GM12878 (cell line): ENCODE data around the gene SQSTM1. TPM values are rescaled to one million over a fixed set of nuclear protein-coding genes. Genes with fewer than 3 reads are reported as not detected.
A peak's percentile ranks its signal among the peaks of the same experiment; 100 is the strongest.

Source experiments
- ATAC-seq: fragments of 200-7000 bp; cut with Tn5 transposase; 3 replicates; pipeline ENCODE4 v1.9.1; 2020; ENCODE audit warnings: mild to moderate bottlenecking, moderate library complexity
- BruUV-seq: library from RNA; stranded (reverse); fragments of 400-500 nt; replicated peaks from 2 replicates; lab custom pipeline; 2021; lab: Mats Ljungman, UMichigan
- CTCF ChIA-PET: fragments of 300-600 bp; sonication (Branson Sonifier 250); formaldehyde crosslinking; extraction: SDS; loops from one replicate; lab custom pipeline; 2021; ENCODE audit warnings: inconsistent platforms; lab: Yijun Ruan, JAX
- POLR2A ChIA-PET: fragments of 350-600 bp; formaldehyde crosslinking; extraction: SDS; loops from one replicate; lab custom pipeline; 2021; ENCODE audit warnings: inconsistent platforms; lab: Charles Lee
- RAD21 ChIA-PET: fragments of 300-600 bp; sonication (Branson Sonifier 250); formaldehyde crosslinking; loops from one replicate; lab custom pipeline; 2023; ENCODE audit warnings: antibody characterized with exemption; ENCODE audit not compliant: unreplicated experiment; lab: Charles Lee
- SMC1A ChIA-PET: fragments of 300-600 bp; sonication (Branson Sonifier 250); formaldehyde crosslinking; loops from one replicate; lab custom pipeline; 2023; ENCODE audit not compliant: unreplicated experiment, uncharacterized antibody; lab: Charles Lee
- DNase-seq: peaks from one replicate; pipeline ENCODE4 v3.0.0-alpha.2; 2011; ENCODE audit warnings: low read depth, low spot score
- FAIRE-seq: peaks from 3 replicates; lab custom pipeline; 2011; peaks lifted over from hg19 to GRCh38; lab: Jason Lieb, UNC
- H2AFZ ChIP-seq: 2 replicates; pipeline ENCODE4 v1.6.0; 2011; ENCODE audit warnings: low read depth, low read length, control low read depth; ENCODE audit not compliant: control insufficient read depth
- H3K27ac ChIP-seq: 2 replicates; pipeline ENCODE4 v1.5.1; 2011; ENCODE audit warnings: control low read depth; ENCODE audit not compliant: control insufficient read depth, insufficient read depth
- H3K27me3 ChIP-seq, 2 experiments: replicated peaks in 1 of 2; 2 replicates each; pipeline versions ENCODE4 v1.6.0 to v1.6.1; 2011; ENCODE audit warnings: low read length in 1 of 2; ENCODE audit not compliant: control insufficient read depth in 2 of 2, insufficient read depth in 2 of 2
- H3K36me3 ChIP-seq, 2 experiments: 2 replicates each; pipeline ENCODE4 v1.5.1; 2011; ENCODE audit warnings: low read length in 1 of 2; ENCODE audit not compliant: control insufficient read depth in 2 of 2, insufficient read depth in 2 of 2
- H3K4me1 ChIP-seq: 2 replicates; pipeline ENCODE4 v1.6.1; 2011; ENCODE audit warnings: mild to moderate bottlenecking, low read length, moderate library complexity, mixed read lengths; ENCODE audit not compliant: control insufficient read depth, insufficient read depth
- H3K4me2 ChIP-seq: 2 replicates; pipeline ENCODE4 v1.6.0; 2011; ENCODE audit warnings: control low read depth; ENCODE audit not compliant: control insufficient read depth, insufficient read depth
- H3K4me3 ChIP-seq: fragments of 200-600 bp; sonication (generic); 2 replicates; pipeline ENCODE4 v1.5.1; 2016
- H3K79me2 ChIP-seq: 2 replicates; pipeline ENCODE4 v1.6.0; 2011; ENCODE audit warnings: low read length; ENCODE audit not compliant: control insufficient read depth, insufficient read depth
- H3K9ac ChIP-seq: 2 replicates; pipeline ENCODE4 v1.8.0; 2011; ENCODE audit warnings: low read length, control low read depth, mixed read lengths; ENCODE audit not compliant: control insufficient read depth, insufficient read depth
- H3K9me3 ChIP-seq: replicated peaks from 3 replicates; pipeline ENCODE4 v1.5.1; 2011; ENCODE audit warnings: mild to moderate bottlenecking, low read length; ENCODE audit not compliant: control insufficient read depth, insufficient read depth
- H4K20me1 ChIP-seq: 2 replicates; pipeline ENCODE4 v1.6.0; 2011; ENCODE audit not compliant: control insufficient read depth, insufficient read depth
- CBX5 ChIP-seq: sonication (generic); IDR thresholded peaks from 2 replicates; pipeline ENCODE4 v1.6.1; 2016; ENCODE audit warnings: low read depth, moderate library complexity, mild to moderate bottlenecking, inconsistent platforms
- HCFC1 ChIP-seq: fragments of 150-350 bp; IDR thresholded peaks from 2 replicates; pipeline ENCODE4 v1.6.1; 2014; ENCODE audit warnings: low read length
- NR2C1 ChIP-seq: fragments of 450-650 bp; IDR thresholded peaks from 2 replicates; pipeline ENCODE4 v1.6.1; 2017; ENCODE audit warnings: antibody characterized with exemption, mild to moderate bottlenecking, moderate library complexity
- POLR2AphosphoS2 ChIP-seq: IDR thresholded peaks from 2 replicates; pipeline ENCODE4 v1.6.1; 2011; ENCODE audit warnings: low read depth, mild to moderate bottlenecking, low read length, improper control_type of control experiment, moderate library complexity
- TCF3 ChIP-seq: IDR thresholded peaks from 2 replicates; pipeline ENCODE4 v1.6.1; 2012; ENCODE audit warnings: low read depth, mild to moderate bottlenecking, low read length, borderline replicate concordance; ENCODE audit not compliant: insufficient read depth
- WGBS: methylation state at CpG from one replicate; pipeline ENCODE4 v1.1.6; 2016; ENCODE audit warnings: low lambda C conversion rate; ENCODE audit not compliant: insufficient replicate concordance, insufficient coverage; ENCODE audit errors: missing lambda C conversion rate; 5-methylcytosine and 5-hydroxymethylcytosine counted together
- in situ Hi-C: fragments of 300-500 bp; cut with MboI; formaldehyde crosslinking; loops from 9 replicates; pipeline ENCODE4 v1.14.3; 2018; ENCODE audit warnings: mixed read lengths
- intact Hi-C: fragments of 100-400 bp; cut with micrococcal nuclease; formaldehyde crosslinking; loops from one replicate; pipeline ENCODE4 v1.14.2; 2022; ENCODE audit not compliant: unreplicated experiment
- polyA plus RNA-seq, 11 experiments: library from polyadenylated mRNA; depleted of rRNA in 4 of 11; unstranded in 6 of 11; stranded (reverse) in 5 of 11; fragments of >200 nt; fragmentation: Nextera tagmentation in 4 of 11; fragmentation: Illumina TruSeq in 1 of 11; extraction: Ambion mirVana in 4 of 11; extraction: Trizol in 1 of 11; gene quantifications; 1 replicate in 1 of 11; 2 replicates in 10 of 11; pipeline versions ENCODE4 v1.2.1 to v1.2.3, GENCODE V29; 2011 to 2016; ENCODE audit warnings: inconsistent platforms in 2 of 11, missing spikeins in 2 of 11, low read depth in 1 of 11
- total RNA-seq, 4 experiments: library from RNA; depleted of rRNA in 3 of 4; stranded (reverse); fragments of >200 nt in 3 of 4; fragmentation: Illumina TruSeq in 1 of 4; extraction: Trizol in 1 of 4; gene quantifications; 2 replicates each; pipeline versions ENCODE4 v1.2.1 to v1.2.3, GENCODE V29; 2013 to 2021
- TF ChIP-seq, protein P1 (sequence below): fragments of 450-650 bp; IDR thresholded peaks from 2 replicates; pipeline ENCODE4 v1.6.1; 2016; ENCODE audit warnings: mild to moderate bottlenecking, moderate library complexity, borderline replicate concordance

SQSTM1 gene
- total and polyA plus RNA-seq, 10 of the 15 experiments (the other 5 are each of a cell fraction or from before 2014, with no cell fraction given): 6.3 to 138 (median 62.1) TPM

DNA sequence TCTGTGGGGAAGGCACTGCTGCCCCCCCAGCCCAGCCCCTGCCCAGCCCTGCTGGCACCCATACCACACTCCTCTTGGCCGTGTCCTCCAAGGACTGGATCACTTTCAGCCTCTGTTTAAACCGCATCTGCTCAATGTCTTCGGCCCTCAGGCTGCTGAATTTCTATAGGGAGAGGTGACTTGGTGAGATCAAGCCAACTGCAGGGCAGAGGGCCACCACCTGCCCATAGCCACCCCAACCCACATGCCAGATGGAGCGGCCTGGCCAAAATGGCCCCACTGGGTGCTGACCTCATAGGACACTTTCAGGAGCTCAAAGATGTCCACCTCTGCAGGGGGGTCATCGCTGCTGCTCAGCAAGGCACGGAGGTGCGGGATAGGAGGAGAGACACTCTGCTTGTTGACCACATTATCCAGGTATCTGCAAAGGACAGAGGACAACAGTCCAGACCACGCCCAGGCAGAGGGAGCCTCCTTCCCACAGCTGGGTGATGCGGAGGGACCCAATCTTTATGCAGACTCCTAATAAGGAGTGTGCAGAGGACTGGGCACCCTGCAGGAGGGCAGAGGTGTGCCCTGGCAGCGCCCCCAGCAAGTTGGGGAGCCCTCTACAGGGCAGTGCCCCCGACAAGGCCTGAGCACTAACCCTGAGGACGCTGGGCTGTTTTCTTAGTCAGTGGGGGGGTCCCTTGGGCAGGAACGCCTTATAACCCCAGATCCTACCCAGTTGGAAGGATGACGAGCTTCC, 52.3 kb downstream of the SQSTM1 start:
- no peak overlapping the region for H3K9ac ChIP-seq
- intact Hi-C loops: no loop called here
- BruUV-seq: no TSS peak
- ChIA-PET SMC1A (no interaction called here), POLR2A (no interaction called here), RAD21 (no interaction called here), CTCF (no interaction called here)
- no peaks in the 10 kb centered on the region for H3K9me3 ChIP-seq
- 94% methylated on average over 11 of the region's 14 CpGs for WGBS
- H3K36me3 ChIP-seq: peaks cover 17 to 21% of the 10 kb centered on the region in 2 experiments
- H4K20me1 ChIP-seq: no peaks in the 10 kb centered on the region
- no peaks in the 10 kb centered on the region for H3K27me3 ChIP-seq
- H3K79me2 ChIP-seq: no peaks in the 10 kb centered on the region
- DNase-seq: no peak
- no peak overlapping the region for H3K4me3 ChIP-seq
- no peak overlapping the region for H3K4me2 ChIP-seq
- no peak overlapping the region for H3K27ac ChIP-seq
- FAIRE-seq: no peak
- TF ChIP-seq POLR2AphosphoS2: 0 out of 2 replicates have a peak, but pooled peaks have one; percentile 10
- TF ChIP-seq, protein P1, sequence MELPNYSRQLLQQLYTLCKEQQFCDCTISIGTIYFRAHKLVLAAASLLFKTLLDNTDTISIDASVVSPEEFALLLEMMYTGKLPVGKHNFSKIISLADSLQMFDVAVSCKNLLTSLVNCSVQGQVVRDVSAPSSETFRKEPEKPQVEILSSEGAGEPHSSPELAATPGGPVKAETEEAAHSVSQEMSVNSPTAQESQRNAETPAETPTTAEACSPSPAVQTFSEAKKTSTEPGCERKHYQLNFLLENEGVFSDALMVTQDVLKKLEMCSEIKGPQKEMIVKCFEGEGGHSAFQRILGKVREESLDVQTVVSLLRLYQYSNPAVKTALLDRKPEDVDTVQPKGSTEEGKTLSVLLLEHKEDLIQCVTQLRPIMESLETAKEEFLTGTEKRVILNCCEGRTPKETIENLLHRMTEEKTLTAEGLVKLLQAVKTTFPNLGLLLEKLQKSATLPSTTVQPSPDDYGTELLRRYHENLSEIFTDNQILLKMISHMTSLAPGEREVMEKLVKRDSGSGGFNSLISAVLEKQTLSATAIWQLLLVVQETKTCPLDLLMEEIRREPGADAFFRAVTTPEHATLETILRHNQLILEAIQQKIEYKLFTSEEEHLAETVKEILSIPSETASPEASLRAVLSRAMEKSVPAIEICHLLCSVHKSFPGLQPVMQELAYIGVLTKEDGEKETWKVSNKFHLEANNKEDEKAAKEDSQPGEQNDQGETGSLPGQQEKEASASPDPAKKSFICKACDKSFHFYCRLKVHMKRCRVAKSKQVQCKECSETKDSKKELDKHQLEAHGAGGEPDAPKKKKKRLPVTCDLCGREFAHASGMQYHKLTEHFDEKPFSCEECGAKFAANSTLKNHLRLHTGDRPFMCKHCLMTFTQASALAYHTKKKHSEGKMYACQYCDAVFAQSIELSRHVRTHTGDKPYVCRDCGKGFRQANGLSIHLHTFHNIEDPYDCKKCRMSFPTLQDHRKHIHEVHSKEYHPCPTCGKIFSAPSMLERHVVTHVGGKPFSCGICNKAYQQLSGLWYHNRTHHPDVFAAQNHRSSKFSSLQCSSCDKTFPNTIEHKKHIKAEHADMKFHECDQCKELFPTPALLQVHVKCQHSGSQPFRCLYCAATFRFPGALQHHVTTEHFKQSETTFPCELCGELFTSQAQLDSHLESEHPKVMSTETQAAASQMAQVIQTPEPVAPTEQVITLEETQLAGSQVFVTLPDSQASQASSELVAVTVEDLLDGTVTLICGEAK: no peak
- no peak for TF ChIP-seq CBX5
- no peak for TF ChIP-seq TCF3
- no peak for TF ChIP-seq HCFC1
- no peak for TF ChIP-seq NR2C1
- H3K4me1 ChIP-seq: no peaks in the 10 kb centered on the region
- no peak overlapping the region for H2AFZ ChIP-seq
- in situ Hi-C loops: no loop called here
- ATAC-seq: no peak
